Islet precursor cell (in vitro differentiated cells): Measurements from ENCODE around the gene TMEM95.
"Not testable (repeated sequence)": the region's sequence is repeated elsewhere in the genome, so short reads cannot be mapped to it uniquely, and the experiment has no call there.

Experiments used
- DNase-seq: peaks from one replicate; pipeline ENCODE4 v3.0.0-alpha.2; 2018

The TMEM95 gene

DNA sequence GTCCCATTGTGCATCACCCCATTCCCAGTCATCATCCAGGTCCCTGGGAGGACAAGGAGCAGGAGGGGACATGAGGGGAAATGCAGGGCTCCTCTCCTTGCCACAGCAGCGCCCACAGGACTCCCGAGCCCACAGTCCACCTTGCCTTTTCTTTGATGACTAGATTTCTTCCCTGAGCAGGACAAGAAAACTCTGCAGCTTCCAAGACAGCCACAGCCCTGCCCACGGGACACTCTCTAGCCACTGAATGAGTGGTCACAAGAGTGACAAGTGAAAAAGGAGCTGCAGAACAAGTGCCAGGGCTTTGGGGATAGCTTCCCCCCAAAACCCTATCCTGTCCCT is 30.5 kb upstream of the TMEM95 start:
- DNase-seq, result no peak

GRCh38 chr17:7325031-7325528 is 29.9 kb upstream of the TMEM95 start:
- peak; percentile 40 for DNase-seq

GRCh38 chr17:7326186-7326585 is 28.8 kb upstream of the TMEM95 start:
- peak; percentile 49 for DNase-seq

DNA sequence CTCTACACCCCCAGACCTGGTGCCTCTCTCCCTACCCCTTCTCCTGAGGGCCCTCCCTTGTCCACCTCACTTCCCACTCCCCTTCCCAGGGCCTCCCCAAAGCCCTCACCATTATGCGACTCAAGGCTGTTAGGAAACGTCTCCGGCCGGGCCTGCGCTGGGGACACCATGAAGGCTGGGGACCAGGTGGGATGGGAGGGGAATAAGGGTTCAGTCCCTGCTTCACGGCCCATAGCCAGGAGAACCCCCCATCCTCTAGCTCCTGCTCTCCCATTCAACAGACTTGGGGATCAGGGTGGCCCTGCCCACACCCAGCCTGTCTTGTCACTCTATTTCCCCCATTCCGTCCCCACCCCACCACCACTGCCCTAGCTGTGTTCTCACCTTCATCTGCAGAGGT is 27.9 kb upstream of the TMEM95 start:
- DNase-seq, result no peak

GRCh38 chr17:7327501-7327900 is 27.5 kb upstream of the TMEM95 start:
- no peak for DNase-seq

GRCh38 chr17:7328009-7328408 is 26.9 kb upstream of the TMEM95 start:
- DNase-seq, result no peak

- no peak for DNase-seq
Observed at GRCh38 chr17:7328840-7329373, 26.0 kb upstream of the TMEM95 start, which contains the start of gene NEURL4. Gene NEURL4, minus strand, starts transcription at chr17:7329335. Its CDS starts 23 bp downstream, at chr17:7329312.

GRCh38 chr17:7329374-7329996 is 25.5 kb upstream of the TMEM95 start:
- peak; percentile 100 for DNase-seq

GRCh38 chr17:7329997-7330637 is 24.8 kb upstream of the TMEM95 start:
- peak; percentile 96 for DNase-seq

DNA sequence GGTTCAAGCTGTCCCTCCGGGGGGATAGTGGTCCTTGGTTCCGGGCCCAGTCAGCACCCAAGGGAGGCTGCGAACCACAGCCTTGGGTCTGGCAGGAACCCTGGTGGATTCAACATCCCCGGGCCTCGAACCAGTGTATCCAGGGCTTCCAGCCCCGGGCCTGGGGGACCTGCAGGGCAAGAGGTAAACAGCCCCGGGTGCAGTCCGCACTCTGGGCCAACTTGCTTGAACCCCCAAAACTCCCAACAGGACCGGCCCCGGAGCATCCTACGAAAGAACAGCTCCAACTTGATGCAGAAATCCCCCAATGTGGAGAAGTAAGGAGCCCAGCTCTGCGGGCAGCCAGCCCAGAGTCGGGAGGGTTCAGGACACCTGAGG is 24.3 kb upstream of the TMEM95 start:
- no peak for DNase-seq

GRCh38 chr17:7332111-7332510 is 22.8 kb upstream of the TMEM95 start:
- no peak for DNase-seq

DNA sequence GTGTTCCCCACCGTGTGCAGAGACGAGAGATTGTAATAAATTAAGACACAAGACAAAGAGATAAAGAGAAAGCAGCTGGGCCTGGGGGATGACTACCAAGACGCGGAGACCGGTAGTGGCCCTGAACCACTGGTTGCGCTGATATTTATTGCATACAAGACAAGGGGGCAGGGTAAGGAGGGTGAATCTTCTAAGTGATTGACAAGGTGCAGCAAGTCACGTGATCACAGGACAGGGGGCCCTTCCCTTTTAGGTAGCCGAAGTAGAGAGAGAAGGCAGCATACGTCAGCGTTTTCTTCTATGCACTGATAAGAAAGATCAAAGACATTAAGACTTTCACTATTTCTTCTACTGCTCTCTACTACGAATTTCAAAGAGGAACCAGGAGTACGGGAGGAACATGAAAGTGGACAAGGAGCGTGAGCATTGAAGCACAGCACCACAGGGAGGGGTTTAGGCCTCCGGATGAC is 22.3 kb upstream of the TMEM95 start:
- DNase-seq, result not testable (repeated sequence)

DNA sequence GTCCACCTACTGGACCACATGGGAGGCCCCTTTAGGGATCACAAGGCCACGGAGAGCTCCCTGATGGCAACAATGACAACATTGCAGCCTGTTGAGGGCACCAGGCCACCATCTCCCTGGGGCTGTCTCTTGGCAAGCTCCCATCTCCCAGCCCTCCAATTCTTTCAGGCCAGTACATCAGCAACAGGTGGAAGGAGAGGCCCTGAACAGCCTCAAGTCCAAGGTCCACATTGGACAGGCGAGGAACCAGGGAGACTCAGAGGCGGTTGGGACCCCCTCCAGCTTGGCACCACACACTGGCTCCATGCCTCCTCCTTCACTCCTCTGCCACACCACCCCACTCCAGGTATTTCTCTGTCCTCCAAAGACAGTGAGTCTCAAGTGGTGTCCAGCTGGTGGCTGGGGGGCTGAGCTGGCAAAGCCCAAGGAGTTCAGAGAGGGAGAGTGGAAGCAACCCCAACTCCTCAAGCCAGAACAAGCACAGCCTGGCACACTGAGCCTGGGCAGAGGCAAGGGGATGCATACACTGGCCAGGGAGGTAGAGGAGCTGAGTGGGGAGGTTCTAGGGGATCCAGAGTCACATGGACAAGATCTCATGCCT is 19.9 kb upstream of the TMEM95 start:
- DNase-seq, result no peak

- not testable (repeated sequence) for DNase-seq
Observed at GRCh38 chr17:7335765-7336164, 19.2 kb upstream of the TMEM95 start.

DNA sequence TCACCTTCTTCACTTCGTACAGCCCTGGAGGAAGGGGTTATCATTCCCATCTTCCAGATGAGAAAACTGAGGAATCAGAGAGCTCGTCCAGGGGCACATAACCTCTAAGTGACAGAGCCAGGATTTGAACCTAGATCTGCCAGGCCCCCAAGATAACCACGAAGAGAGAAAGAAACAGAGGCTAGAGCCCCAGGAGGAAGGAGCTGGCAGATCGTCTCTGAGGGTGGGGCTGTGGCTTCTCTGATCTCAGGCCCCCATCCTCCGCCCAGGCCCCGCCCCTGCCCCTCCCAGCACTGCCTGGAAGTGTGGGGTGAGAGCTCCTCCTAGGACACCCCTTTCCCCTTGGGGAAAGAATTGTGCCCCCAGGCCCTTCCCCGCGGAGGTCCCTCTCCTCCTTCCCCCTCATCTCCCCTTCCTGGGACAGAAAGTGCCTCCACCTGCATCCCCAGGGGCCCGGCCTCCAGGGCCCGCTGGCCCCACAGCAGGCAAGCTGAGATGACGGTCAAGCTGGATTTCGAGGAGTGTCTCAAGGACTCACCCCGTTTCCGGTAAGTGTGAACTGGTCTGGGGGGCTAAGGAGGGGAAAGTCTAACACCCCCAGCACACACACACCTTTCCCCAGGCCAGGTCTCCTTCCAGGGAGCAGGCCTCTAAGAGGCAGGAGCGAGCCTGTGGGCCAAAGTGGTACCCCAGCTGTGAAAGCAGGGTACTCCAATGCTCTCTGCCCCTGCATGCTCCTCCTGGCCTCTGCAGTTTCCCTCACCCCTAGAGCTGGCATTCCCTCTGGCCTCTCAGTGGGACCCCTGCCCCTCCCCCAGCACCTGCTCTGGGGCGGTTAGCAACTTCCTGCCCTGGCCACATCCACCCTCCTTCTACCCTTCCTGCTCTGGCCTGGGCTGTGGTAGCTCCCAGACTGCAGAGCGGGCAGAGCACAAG is 18.4 kb upstream of the TMEM95 start, which contains the start of gene ACAP1:
TSS of gene ACAP1 (plus strand) at position 290 of the 936 bp plus-strand sequence. CDS start at position 496, 206 bp downstream.
- no peak for DNase-seq

GRCh38 chr17:7337600-7337999 is 17.4 kb upstream of the TMEM95 start:
- DNase-seq, result not testable (repeated sequence)

- no peak for DNase-seq
Observed at GRCh38 chr17:7340179-7340578, 14.8 kb upstream of the TMEM95 start.

GRCh38 chr17:7341842-7342241 is 13.1 kb upstream of the TMEM95 start:
- no peak for DNase-seq

GRCh38 chr17:7343250-7343649 is 11.7 kb upstream of the TMEM95 start:
- no peak for DNase-seq

DNA sequence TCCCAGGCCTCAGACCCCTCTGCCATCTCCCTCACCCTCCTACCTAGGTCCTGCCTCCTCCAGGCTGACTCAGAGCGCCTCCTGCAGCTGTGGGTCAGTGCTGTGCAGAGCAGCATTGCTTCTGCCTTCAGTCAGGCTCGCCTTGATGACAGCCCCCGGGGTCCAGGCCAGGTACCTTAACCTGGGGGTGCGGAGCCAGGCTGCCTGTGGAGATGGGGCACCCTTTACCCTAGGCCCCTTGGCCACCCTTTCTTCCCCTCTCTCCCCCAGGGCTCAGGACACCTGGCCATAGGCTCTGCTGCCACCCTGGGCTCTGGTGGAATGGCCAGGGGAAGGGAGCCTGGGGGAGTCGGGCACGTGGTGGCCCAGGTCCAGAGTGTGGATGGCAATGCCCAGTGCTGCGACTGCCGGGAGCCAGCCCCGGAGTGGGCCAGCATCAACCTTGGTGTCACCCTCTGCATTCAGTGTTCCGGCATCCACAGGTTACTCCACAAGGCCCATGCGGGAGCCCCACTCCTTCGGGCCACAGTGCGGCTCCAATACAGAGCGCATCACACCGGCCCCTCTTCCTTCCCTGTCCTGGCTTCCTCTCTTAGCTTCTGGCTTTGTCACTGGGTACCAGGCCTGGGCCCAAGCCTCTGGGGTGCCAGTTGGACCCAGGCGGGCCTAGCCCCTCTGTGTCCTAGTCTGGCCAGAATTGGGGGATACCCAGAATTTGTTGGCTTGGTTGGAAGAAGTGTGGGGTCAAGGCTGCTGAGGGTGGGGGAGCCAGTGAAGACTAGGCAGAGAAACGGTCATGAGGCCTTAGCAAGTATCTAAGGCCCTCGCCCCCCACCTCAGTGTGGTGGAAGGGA is 8.0 kb upstream of the TMEM95 start:
- DNase-seq, result no peak

DNA sequence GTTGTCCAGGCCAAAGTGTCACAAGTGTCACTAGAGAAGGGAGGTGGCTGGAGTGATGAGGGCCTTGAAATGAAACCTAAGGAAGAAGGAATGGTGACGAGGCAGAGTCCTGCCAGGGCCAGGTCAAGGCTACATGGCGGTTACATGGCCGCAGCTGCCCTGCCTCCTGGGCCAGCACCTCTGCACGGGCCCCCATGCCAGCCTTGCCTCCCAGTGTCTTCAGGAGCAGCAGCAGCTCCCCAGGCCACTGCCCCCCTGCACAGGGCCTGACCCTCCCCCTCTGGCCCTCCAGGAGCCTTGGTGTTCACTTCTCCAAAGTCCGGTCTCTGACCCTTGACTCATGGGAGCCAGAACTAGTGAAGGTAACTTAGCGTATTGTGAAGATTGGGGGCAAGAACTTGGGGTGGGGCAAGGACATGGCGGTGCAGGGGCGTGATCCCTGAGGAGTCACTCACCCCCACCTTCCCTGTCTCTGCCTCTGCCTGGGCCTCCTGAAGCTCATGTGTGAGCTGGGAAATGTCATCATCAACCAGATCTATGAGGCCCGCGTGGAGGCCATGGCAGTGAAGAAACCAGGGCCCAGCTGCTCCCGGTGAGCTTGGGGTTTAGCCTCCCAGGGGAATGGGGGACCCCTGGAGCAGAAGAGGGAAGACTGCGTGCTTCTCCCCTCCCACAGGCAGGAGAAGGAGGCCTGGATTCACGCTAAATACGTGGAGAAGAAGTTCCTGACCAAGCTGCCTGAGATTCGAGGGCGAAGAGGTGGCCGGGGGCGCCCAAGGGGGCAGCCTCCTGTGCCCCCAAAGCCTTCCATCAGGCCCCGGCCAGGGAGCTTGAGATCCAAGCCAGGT is 7.1 kb upstream of the TMEM95 start:
- no peak for DNase-seq
